H1 (cell line): ENCODE measurements around the gene TLE4. TPM values are rescaled to one million over a fixed set of nuclear protein-coding genes. Genes with fewer than 3 reads are reported as not detected.

Experiments used
- RNF2 ChIP-seq: fragments of 200-900, 300-1000 bp; sonication (generic); IDR thresholded peaks from 2 replicates; pipeline ENCODE4 v1.7.1; 2016; ENCODE audit warnings: borderline replicate concordance, low read depth, mild to moderate bottlenecking, antibody characterized with exemption, low read length; ENCODE audit not compliant: poor library complexity, severe bottlenecking; ENCODE audit errors: missing control alignments
- polyA plus RNA-seq, 7 experiments: library from polyadenylated mRNA; depleted of rRNA in 3 of 7; stranded (reverse) in 5 of 7; unstranded in 2 of 7; fragments of >200 nt in 5 of 7; fragments of 200-250 nt in 2 of 7; gene quantifications; 1 replicate in 5 of 7; 2 replicates in 1 of 7; 4 replicates in 1 of 7; pipeline versions ENCODE4 v1.2.1 to v1.2.3, GENCODE V29; 2011 to 2013; ENCODE audit warnings: missing spikeins in 2 of 7, mixed read lengths in 2 of 7
- total RNA-seq: library from RNA; stranded (reverse); fragmentation: NEBNext Ultra II Directional; extraction: Animal tissue kit (Norgen Biotek cat#: 25700); gene quantifications from 2 replicates; pipeline ENCODE4 v1.2.1, GENCODE V29; 2021

The TLE4 gene
- total and polyA plus RNA-seq, 2 of the 8 experiments (the other 6 are each of a cell fraction or from before 2014, with no cell fraction given), result 32.4 to 36.9 TPM

- TF ChIP-seq RNF2, result no peak
These were observed 3.2 kb upstream of the TLE4 start (continued) for GRCh38 chr9:79568337-79569101.
